Measurements from ENCODE around the gene TSPAN9. TPM values are rescaled to one million over a fixed set of nuclear protein-coding genes. Genes with fewer than 3 reads are reported as not detected.
A peak's percentile ranks its signal among the peaks of the same experiment; 100 is the strongest.

Gene TSPAN9
- total and polyA plus RNA-seq, 3 donors from 2014 or later = 14.2 to 23.5 (median 19.8) TPM

- Histone ChIP-seq H3K36me3 (ENCODE audit: low read depth, missing control alignments) (no peaks in the 10 kb centered on the region), H3K4me3 (no peak overlapping the region), H3K9me3 (no peaks in the 10 kb centered on the region), H3K27ac (no peak overlapping the region), H3K4me1 (peaks cover 44% of the 10 kb centered on the region), H3K27me3 (no peaks in the 10 kb centered on the region)
- DNase-seq = no peak
- 65 to 78% methylated on average over 35 of the region's 35 CpGs for WGBS, 2 donors
- intact Hi-C loops (cut with DNase I; ENCODE audit: low total_unique reads) = no loop called here
- TF ChIP-seq POLR2A (IDR thresholded peaks at IDR 0.05) (no peak), CTCF (IDR thresholded peaks at IDR 0.05) (peak in 1 of 3 experiments; percentile 5)
Measured at GRCh38 chr12:3263939-3264922, 187.1 kb downstream of the TSPAN9 start.

- H3K27me3 ChIP-seq = no peaks in the 10 kb centered on the region
- intact Hi-C loops (cut with DNase I; ENCODE audit: low total_unique reads) = no loop called here
- WGBS, 2 donors = 91 to 94% methylated on average over 8 of the region's 8 CpGs
- H3K27ac ChIP-seq = no peak overlapping the region
- no peak for DNase-seq
- H3K9me3 ChIP-seq = no peaks in the 10 kb centered on the region
- no peaks in the 10 kb centered on the region for H3K36me3 ChIP-seq (ENCODE audit: low read depth, missing control alignments)
- TF ChIP-seq POLR2A (IDR thresholded peaks at IDR 0.05) = no peak
- no peak for TF ChIP-seq CTCF (IDR thresholded peaks at IDR 0.05)
- no peak overlapping the region for H3K4me3 ChIP-seq
- peaks cover 44% of the 10 kb centered on the region for H3K4me1 ChIP-seq
Measured at GRCh38 chr12:3265406-3265805, 188.2 kb downstream of the TSPAN9 start.

GRCh38 chr12:3266638-3267037 lies 189.5 kb downstream of the TSPAN9 start:
- peaks cover 33% of the 10 kb centered on the region for H3K4me1 ChIP-seq
- DNase-seq = no peak
- intact Hi-C loops (cut with DNase I; ENCODE audit: low total_unique reads) = no loop called here
- no peaks in the 10 kb centered on the region for H3K9me3 ChIP-seq
- H3K27ac ChIP-seq = no peak overlapping the region
- no peak for TF ChIP-seq CTCF (IDR thresholded peaks at IDR 0.05)
- no peak for TF ChIP-seq POLR2A (IDR thresholded peaks at IDR 0.05)
- no peak overlapping the region for H3K4me3 ChIP-seq
- H3K36me3 ChIP-seq (ENCODE audit: low read depth, missing control alignments) = no peaks in the 10 kb centered on the region
- H3K27me3 ChIP-seq = no peaks in the 10 kb centered on the region
- WGBS, 2 donors = 84 to 89% methylated on average over 5 to 8 of the region's 8 CpGs

- no peaks in the 10 kb centered on the region for H3K36me3 ChIP-seq (ENCODE audit: low read depth, missing control alignments)
- no peaks in the 10 kb centered on the region for H3K27me3 ChIP-seq
- H3K9me3 ChIP-seq = no peaks in the 10 kb centered on the region
- H3K4me3 ChIP-seq = no peak overlapping the region
- TF ChIP-seq CTCF (IDR thresholded peaks at IDR 0.05) (no peak), POLR2A (IDR thresholded peaks at IDR 0.05) (no peak)
- H3K4me1 ChIP-seq = peaks cover 22% of the 10 kb centered on the region
- WGBS, 2 donors = 55 to 82% methylated on average over 11 of the region's 11 CpGs
- DNase-seq = peak; percentile 21
- intact Hi-C loops (cut with DNase I; ENCODE audit: low total_unique reads) = no loop called here
- H3K27ac ChIP-seq = no peak overlapping the region
Measured at GRCh38 chr12:3267690-3268089, 190.5 kb downstream of the TSPAN9 start.

Measured in testis (tissue), 3 donors.